ENCODE results near the gene FHL3.

The FHL3 gene

GRCh38 chr1:38005195-38006007 lies at the start of gene FHL3:
FHL3 (minus strand) TSS chr1:38005514; CDS start chr1:37999412, 6,102 bp downstream.
- peak; percentile 56 for DNase-seq

- DNase-seq: no peak
Observed at GRCh38 chr1:38053416-38054091, 48.2 kb upstream of the FHL3 start.

GRCh38 chr1:38052750-38053415 lies 47.6 kb upstream of the FHL3 start:
- no peak for DNase-seq

GRCh38 chr1:38051079-38051543 lies 45.8 kb upstream of the FHL3 start:
- DNase-seq: no peak

GRCh38 chr1:38050397-38051078 lies 45.2 kb upstream of the FHL3 start:
- no peak for DNase-seq

- no peak for DNase-seq
Observed at GRCh38 chr1:38047603-38048141, 42.4 kb upstream of the FHL3 start.

- peak; percentile 78 for DNase-seq
Observed at GRCh38 chr1:38046884-38047602, 41.7 kb upstream of the FHL3 start.

- no peak for DNase-seq
Observed at GRCh38 chr1:38046333-38046883, 41.1 kb upstream of the FHL3 start, which contains the start of gene POU3F1. POU3F1 (minus strand) TSS chr1:38046793; CDS start chr1:38046743, 50 bp downstream.

GRCh38 chr1:38045401-38046332 lies 40.4 kb upstream of the FHL3 start:
- no peak for DNase-seq

GRCh38 chr1:38044221-38045215 lies 39.2 kb upstream of the FHL3 start:
- DNase-seq: no peak

- no peak for DNase-seq
Observed at GRCh38 chr1:38043036-38043747, 37.9 kb upstream of the FHL3 start.

- DNase-seq: no peak
Observed at GRCh38 chr1:38041936-38042834, 36.9 kb upstream of the FHL3 start.

- DNase-seq: no peak
Observed at GRCh38 chr1:38039331-38040088, 34.2 kb upstream of the FHL3 start.

- DNase-seq: no peak
Observed at GRCh38 chr1:38038861-38039260, 33.5 kb upstream of the FHL3 start.

GRCh38 chr1:38037221-38037939 lies 32.1 kb upstream of the FHL3 start:
- no peak for DNase-seq

- DNase-seq: no peak
Observed at GRCh38 chr1:38034871-38035270, 29.6 kb upstream of the FHL3 start.
